Endothelial cell of umbilical vein (primary cell): ENCODE results near the gene PRRT4. TPM values are rescaled to one million over a fixed set of nuclear protein-coding genes. Genes with fewer than 3 reads are reported as not detected.

Experiments
- BruUV-seq: library from RNA; stranded (reverse); fragments of 400-500 nt; replicated peaks from 2 replicates; lab custom pipeline; 2021; lab: Mats Ljungman, UMichigan
- CTCF ChIA-PET: fragments of 300-600, 350-600 bp; sonication (Branson Sonifier 250); formaldehyde crosslinking; loops from one replicate; lab custom pipeline; 2021; ENCODE audit warnings: antibody characterized with exemption, inconsistent platforms; lab: Charles Lee
- POLR2A ChIA-PET: fragments of 300-600, 350-600 bp; sonication (Branson Sonifier 250); formaldehyde crosslinking; loops from one replicate; lab custom pipeline; 2021; ENCODE audit warnings: antibody characterized with exemption, inconsistent platforms; lab: Charles Lee
- DNase-seq: peaks from one replicate; pipeline ENCODE4 v3.0.0-alpha.2; 2011; ENCODE audit warnings: low read depth, low spot score
- FAIRE-seq: peaks from 2 replicates; lab custom pipeline; 2011; peaks lifted over from hg19 to GRCh38; lab: Jason Lieb, UNC
- H2AFZ ChIP-seq: 2 replicates; pipeline ENCODE4 v1.6.0; 2012; ENCODE audit warnings: low read depth, low read length, control low read depth, inconsistent platforms
- H3K27ac ChIP-seq: 2 replicates; pipeline ENCODE4 v1.5.1; 2011; ENCODE audit warnings: low read depth, mild to moderate bottlenecking, control low read depth, low read length, moderate library complexity; ENCODE audit not compliant: insufficient read depth
- H3K27me3 ChIP-seq, 2 experiments: 2 replicates each; pipeline versions ENCODE4 v1.6.0 to v1.6.1; 2011; ENCODE audit warnings: low read length in 2 of 2, mixed read lengths in 1 of 2; ENCODE audit not compliant: control insufficient read depth in 2 of 2, insufficient read depth in 2 of 2
- H3K36me3 ChIP-seq, 2 experiments: 2 replicates in 1 of 2; 3 replicates in 1 of 2; pipeline ENCODE4 v1.5.1; 2011; ENCODE audit warnings: low read length in 2 of 2, mild to moderate bottlenecking in 1 of 2, moderate library complexity in 1 of 2; ENCODE audit not compliant: control insufficient read depth in 2 of 2, insufficient read depth in 2 of 2; ENCODE audit errors: extremely low read depth in 1 of 2
- H3K4me1 ChIP-seq: 3 replicates; pipeline ENCODE4 v1.5.1; 2011; ENCODE audit warnings: mild to moderate bottlenecking, low read length; ENCODE audit not compliant: control insufficient read depth, insufficient read depth; ENCODE audit errors: extremely low read depth
- H3K4me2 ChIP-seq: 2 replicates; pipeline ENCODE4 v1.6.1; 2011; ENCODE audit warnings: low read length, control low read depth, mixed read lengths; ENCODE audit not compliant: insufficient read depth
- H3K4me3 ChIP-seq, 3 experiments: fragments of 200-600 bp in 1 of 3; sonication (generic), shearing (Covaris generic) in 1 of 3; replicated peaks in 1 of 3; 2 replicates each; pipeline ENCODE4 v1.5.1; 2011 to 2016; ENCODE audit warnings: control low read depth in 3 of 3, low read length in 3 of 3, mild to moderate bottlenecking in 2 of 3, inconsistent platforms in 1 of 3, low read depth in 1 of 3, moderate library complexity in 1 of 3; ENCODE audit not compliant: insufficient read depth in 1 of 3
- H3K79me2 ChIP-seq: 2 replicates; pipeline ENCODE4 v1.6.0; 2012; ENCODE audit warnings: low read length, inconsistent platforms; ENCODE audit not compliant: control insufficient read depth, insufficient read depth
- H3K9ac ChIP-seq: replicated peaks from 2 replicates; pipeline ENCODE3; 2011; ENCODE audit warnings: low read length, control low read depth; ENCODE audit not compliant: insufficient read depth; ENCODE audit errors: extremely low read depth
- H3K9me1 ChIP-seq: replicated peaks from 3 replicates; pipeline ENCODE4 v1.6.0; 2011; ENCODE audit warnings: mild to moderate bottlenecking, low read length; ENCODE audit not compliant: control insufficient read depth, insufficient read depth; ENCODE audit errors: extremely low read depth
- H3K9me3 ChIP-seq: replicated peaks from 2 replicates; pipeline ENCODE4 v1.5.1; 2012; ENCODE audit warnings: low read length, inconsistent platforms; ENCODE audit not compliant: control insufficient read depth, insufficient read depth
- H4K20me1 ChIP-seq: replicated peaks from 2 replicates; pipeline ENCODE3; 2011; ENCODE audit warnings: mild to moderate bottlenecking, low read length; ENCODE audit not compliant: control insufficient read depth, insufficient read depth; ENCODE audit errors: extremely low read depth
- CTCF ChIP-seq, 2 donors: IDR thresholded peaks; 1 replicate in 1 of 2; 2 replicates in 1 of 2; pipeline ENCODE4 v1.5.1; 2011; ENCODE audit warnings: low read length in 2 of 2, mild to moderate bottlenecking in 2 of 2, moderate library complexity in 2 of 2, control low read depth in 1 of 2, inconsistent platforms in 1 of 2, low read depth in 1 of 2; ENCODE audit not compliant: insufficient read depth in 1 of 2; ENCODE audit errors: extremely low read depth in 1 of 2
- FOS ChIP-seq: IDR thresholded peaks from 2 replicates; pipeline ENCODE4 v1.6.1; 2011; ENCODE audit warnings: mild to moderate bottlenecking, low read length, moderate library complexity, borderline replicate concordance; ENCODE audit not compliant: insufficient read depth
- GATA2 ChIP-seq: IDR thresholded peaks from 2 replicates; pipeline ENCODE4 v1.7.0; 2011; ENCODE audit warnings: low read depth, mild to moderate bottlenecking, moderate library complexity, mixed read lengths, low read length; ENCODE audit not compliant: insufficient read length, insufficient read depth
- JUN ChIP-seq: IDR thresholded peaks from 2 replicates; pipeline ENCODE4 v1.6.1; 2011; ENCODE audit warnings: borderline replicate concordance, low read depth; ENCODE audit not compliant: insufficient read length, insufficient read depth
- MAX ChIP-seq: IDR thresholded peaks from 2 replicates; pipeline ENCODE4 v1.6.1; 2011; ENCODE audit not compliant: insufficient read depth, insufficient read length
- MYC ChIP-seq: IDR thresholded peaks from one replicate; pipeline ENCODE4 v1.6.1; 2011; ENCODE audit warnings: mild to moderate bottlenecking, low read depth, low read length
- POLR2A ChIP-seq: IDR thresholded peaks from 2 replicates; pipeline ENCODE4 v1.6.1; 2012; ENCODE audit warnings: low read depth, mild to moderate bottlenecking, control low read depth, low read length
- POLR2AphosphoS5 ChIP-seq: IDR thresholded peaks from 2 replicates; pipeline ENCODE4 v1.6.1; 2012; ENCODE audit warnings: low read depth, mild to moderate bottlenecking, control low read depth, low read length, moderate library complexity; ENCODE audit not compliant: insufficient read depth
- dilution Hi-C: fragments of 300-500 bp; cut with MboI; formaldehyde crosslinking; loops from one replicate; pipeline ENCODE4 v1.15.0; 2019; ENCODE audit warnings: low sequenced_read_pairs; ENCODE audit not compliant: extremely low pct_ligation_motif_present
- intact Hi-C: fragments of 100-400 bp; cut with micrococcal nuclease; formaldehyde crosslinking; loops from one replicate; pipeline ENCODE4 v1.10.0; 2022
- polyA plus RNA-seq, 4 experiments: library from polyadenylated mRNA; depleted of rRNA in 3 of 4; stranded (reverse) in 3 of 4; unstranded in 1 of 4; fragments of >200 nt; gene quantifications; 2 replicates each; pipeline versions ENCODE4 v1.2.1 to v1.2.3, GENCODE V29; 2011 to 2012; ENCODE audit warnings: missing spikeins in 1 of 4
- total RNA-seq: library from RNA; stranded (reverse); gene quantifications from 2 replicates; pipeline ENCODE4 v1.2.3, GENCODE V29; 2021

PRRT4 gene
- total and polyA plus RNA-seq, 2 donors (not counting 3 experiments of a cell fraction or from before 2014, with no cell fraction given): 0.03 TPM; not detected in 1

- H3K79me2 ChIP-seq: no peaks in the 10 kb centered on the region
- H3K36me3 ChIP-seq: no peaks in the 10 kb centered on the region
- H3K9me1 ChIP-seq: no peaks in the 10 kb centered on the region
- intact Hi-C loops: no loop called here
- H2AFZ ChIP-seq: no peak overlapping the region
- no peak overlapping the region for H3K9ac ChIP-seq
- no peak for TF ChIP-seq GATA2
- no peak for TF ChIP-seq FOS
- TF ChIP-seq CTCF (IDR thresholded peaks at IDR 0.05; ENCODE audit: extremely low read depth in 1 of 2, insufficient read depth in 1 of 2, low read depth in 1 of 2, low read length in 2 of 2): no peak
- TF ChIP-seq MYC: no peak
- TF ChIP-seq POLR2AphosphoS5: no peak
- TF ChIP-seq MAX: no peak
- TF ChIP-seq POLR2A: no peak
- no peak for TF ChIP-seq JUN
- FAIRE-seq (no peak), DNase-seq (no peak)
- ChIA-PET CTCF (interaction anchor here (1.7 to 5.4 kb wide), 4 partner anchors 10 to 24 kb away, joined by 4 to 24 read pairs (median 8); no protein-coding TSS in a partner anchor), POLR2A (no interaction called here)
- dilution Hi-C loops: no loop called here
- H3K4me3 ChIP-seq: no peak overlapping the region
- no peaks in the 10 kb centered on the region for H4K20me1 ChIP-seq
- H3K4me1 ChIP-seq: peaks cover 4% of the 10 kb centered on the region
- no peak overlapping the region for H3K27ac ChIP-seq
- H3K4me2 ChIP-seq: no peak overlapping the region
- H3K27me3 ChIP-seq: peaks cover 51 to 65% of the 10 kb centered on the region in 2 experiments
- H3K9me3 ChIP-seq: no peaks in the 10 kb centered on the region
- no TSS peak for BruUV-seq
Observed at GRCh38 chr7:128363261-128363721, 1.8 kb upstream of the PRRT4 start.
